Skin of body (tissue), 2 donors: ENCODE measurements around the gene CCDC102A. TPM values are rescaled to one million over a fixed set of nuclear protein-coding genes. Genes with fewer than 3 reads are reported as not detected.

Source experiments
- DNase-seq: peaks from one replicate; lab custom pipeline; 2025; lab: John Stamatoyannopoulos, UW
- total RNA-seq: library from RNA; depleted of rRNA; stranded (reverse); fragments of >200 nt; gene quantifications from one replicate; pipeline ENCODE4 v1.2.3, GENCODE V29; 2014

CCDC102A gene
- total RNA-seq, 1 donor from 2014 or later: 8.0 TPM

DNA sequence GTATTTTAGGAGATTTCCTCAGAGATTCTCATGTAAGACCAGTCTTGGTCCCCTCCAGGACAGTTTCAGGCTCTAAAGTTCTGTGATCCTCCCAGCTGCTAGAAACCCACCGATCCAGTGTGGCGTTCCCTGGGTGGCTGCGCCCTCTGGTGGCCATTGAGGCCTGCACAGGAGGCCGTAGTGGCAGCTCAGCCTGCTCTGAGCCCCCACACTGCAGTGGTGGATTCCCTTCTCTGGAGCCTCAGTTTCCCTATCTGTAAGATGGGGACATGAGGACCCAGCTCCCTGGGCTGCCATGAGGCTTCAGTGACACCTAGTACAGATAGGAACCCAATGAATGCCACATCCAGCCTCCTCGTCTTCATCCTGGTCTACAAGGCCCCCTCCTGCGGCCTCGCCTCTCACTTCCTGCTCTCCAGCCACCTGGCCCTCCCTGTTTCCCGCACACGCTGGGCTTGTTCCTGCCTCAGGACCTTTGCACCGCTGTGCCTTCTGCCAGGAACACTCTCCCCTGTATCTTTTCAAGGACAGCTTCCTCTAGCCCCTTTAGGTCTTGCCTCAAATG, 16.5 kb downstream of the CCDC102A start:
- peak; percentile 33 for DNase-seq

DNA sequence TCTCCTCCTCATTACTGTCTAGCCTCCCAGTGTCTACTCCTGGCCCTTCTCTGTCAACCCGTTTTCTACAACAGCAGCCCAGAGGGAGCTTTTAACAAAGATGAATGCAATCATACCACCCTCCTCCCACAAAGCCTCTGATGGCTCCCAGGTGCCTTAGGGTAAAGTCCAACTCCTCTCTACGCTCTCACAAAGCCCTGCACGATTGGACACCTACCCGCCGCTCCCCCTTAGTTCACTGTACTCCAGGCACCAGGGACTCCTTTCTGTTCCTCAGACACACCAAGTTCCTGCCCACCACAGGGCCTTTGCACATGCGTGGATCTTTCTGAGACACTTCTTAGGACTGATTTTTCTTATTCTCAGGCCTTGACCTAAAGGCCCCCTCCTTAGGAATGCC, 17.4 kb downstream of the CCDC102A start:
- no peak for DNase-seq

GRCh38 chr16:57518520-57518919, 17.9 kb downstream of the CCDC102A start:
- no peak for DNase-seq

GRCh38 chr16:57517397-57518367, 18.7 kb downstream of the CCDC102A start:
- DNase-seq: no peak

- no peak for DNase-seq
Observed at GRCh38 chr16:57516773-57517172, 19.6 kb downstream of the CCDC102A start.

- DNase-seq: no peak
Observed at GRCh38 chr16:57516176-57516725, 20.1 kb downstream of the CCDC102A start.

- DNase-seq: no peak
Observed at GRCh38 chr16:57514791-57515600, 21.4 kb downstream of the CCDC102A start.

- DNase-seq: no peak
Observed at GRCh38 chr16:57514371-57514770, 22.0 kb downstream of the CCDC102A start.

GRCh38 chr16:57513371-57514102, 22.8 kb downstream of the CCDC102A start:
- DNase-seq: no peak

GRCh38 chr16:57512296-57513001, 23.9 kb downstream of the CCDC102A start:
- no peak for DNase-seq

DNA sequence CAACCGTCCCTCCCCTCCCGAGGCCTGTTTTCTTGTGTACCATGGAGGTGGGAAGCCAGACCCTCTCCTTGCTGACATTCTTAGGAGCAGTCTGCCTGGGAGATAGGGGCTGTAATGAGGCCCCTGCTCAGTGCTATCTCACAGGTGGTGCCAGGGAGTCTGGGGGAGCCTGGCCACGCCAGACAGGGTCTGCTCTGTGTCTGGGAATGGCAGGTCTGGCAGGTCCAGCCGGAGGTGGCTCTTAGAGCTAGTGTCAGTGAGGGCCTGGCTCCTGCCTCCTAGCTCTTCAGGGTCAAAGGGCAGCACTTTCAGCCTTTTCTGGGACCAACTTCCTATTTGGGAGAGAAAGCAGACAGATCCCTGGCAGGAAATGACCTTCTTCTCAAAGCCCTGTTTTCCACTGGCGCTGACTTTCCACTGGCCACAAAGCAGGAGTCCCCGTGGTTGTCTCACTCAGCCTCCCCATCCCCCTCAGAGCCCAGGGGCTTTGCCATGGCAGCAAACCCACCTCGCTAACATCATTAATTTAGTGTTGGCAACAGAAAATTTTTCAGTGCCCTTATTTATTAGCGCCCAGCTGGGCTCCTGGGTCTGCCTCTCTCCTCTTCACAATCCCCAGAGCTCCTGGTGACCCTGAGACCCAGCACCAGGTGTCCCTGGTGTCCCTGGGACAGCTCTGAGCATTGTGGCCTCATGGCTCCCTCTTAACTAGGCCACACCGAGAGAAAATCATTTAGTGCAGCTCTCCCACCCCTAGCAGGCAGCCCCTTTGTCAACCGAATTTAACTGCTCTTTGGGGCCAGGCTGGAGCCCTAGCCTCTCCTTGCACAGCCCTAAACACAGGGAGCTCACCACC, 26.1 kb downstream of the CCDC102A start:
- DNase-seq: no peak

DNA sequence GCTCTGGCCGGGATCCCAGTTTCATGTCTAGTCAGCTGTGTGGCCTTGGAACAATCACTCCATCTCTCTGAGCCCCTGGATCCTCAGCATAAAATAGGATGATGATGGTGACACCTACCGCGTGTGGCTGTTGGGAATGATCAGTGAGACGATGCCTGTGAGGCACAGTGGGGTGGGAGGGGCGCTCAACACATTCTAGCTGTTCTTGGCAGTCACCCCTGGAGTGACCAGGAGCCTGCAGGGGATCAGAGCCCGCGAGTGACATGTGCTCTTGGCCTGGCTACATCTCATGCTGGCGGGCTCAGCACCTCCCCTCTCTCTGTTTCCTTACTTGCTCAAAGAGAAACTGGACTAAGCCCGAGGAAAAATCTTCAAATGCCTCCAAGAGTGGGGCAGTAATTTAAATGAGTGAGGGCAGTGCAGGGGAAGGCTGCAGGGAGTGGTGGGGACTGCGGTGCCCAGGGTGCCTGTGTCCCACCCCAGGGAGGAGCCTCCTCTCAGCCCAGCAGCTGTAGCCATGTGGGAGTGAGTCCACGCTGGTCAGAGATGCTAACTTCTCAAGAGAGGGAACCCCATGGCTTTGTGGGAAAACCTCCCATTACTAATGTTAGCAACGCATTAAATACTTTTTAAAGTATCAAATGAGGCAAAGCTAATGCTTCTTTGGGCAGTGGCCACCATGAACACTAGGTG, 27.0 kb downstream of the CCDC102A start:
- no peak for DNase-seq

DNA sequence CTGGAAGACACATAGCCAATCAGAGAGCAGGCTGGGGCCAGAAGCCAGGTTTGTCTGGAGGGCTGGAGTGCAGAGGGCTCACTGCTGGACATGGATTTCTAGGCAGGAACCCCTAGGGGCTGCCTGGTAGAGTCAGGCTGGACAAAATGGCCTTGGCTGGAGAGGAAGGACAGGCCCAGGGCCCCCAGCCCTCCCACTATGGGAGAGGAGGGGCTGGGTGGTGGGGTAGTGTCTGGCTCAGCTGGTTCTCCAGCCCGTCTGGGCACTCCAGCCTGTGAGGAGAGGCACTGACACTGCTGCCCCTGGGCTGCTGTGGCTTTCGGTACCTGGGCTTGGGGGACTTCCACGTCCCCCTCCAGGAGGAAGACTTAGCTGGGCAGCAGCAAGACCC, 28.3 kb downstream of the CCDC102A start:
- DNase-seq: no peak

GRCh38 chr16:57507136-57508034, 29.0 kb downstream of the CCDC102A start:
- DNase-seq: no peak

- no peak for DNase-seq
Observed at GRCh38 chr16:57505169-57505568, 31.2 kb downstream of the CCDC102A start.

DNA sequence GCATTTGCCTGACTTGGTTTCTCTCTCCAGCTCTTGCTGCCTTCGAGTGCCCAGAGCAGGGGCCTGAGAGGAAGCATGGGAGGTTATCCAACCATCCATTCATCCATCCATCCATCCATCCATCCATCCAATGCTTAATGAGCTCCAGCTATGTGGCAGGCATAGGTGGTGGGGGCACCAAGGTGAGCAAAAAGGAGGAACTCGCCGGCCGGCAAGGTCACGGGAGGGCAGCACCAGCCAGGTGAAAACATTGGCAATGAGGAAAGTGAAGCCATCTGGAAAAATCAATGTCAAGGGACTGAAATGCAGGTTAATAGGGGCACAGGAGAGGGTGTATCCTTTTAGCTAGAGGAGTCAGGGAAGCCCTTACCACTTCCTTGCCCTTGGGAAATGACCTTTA, 31.9 kb downstream of the CCDC102A start:
- no peak for DNase-seq

DNA sequence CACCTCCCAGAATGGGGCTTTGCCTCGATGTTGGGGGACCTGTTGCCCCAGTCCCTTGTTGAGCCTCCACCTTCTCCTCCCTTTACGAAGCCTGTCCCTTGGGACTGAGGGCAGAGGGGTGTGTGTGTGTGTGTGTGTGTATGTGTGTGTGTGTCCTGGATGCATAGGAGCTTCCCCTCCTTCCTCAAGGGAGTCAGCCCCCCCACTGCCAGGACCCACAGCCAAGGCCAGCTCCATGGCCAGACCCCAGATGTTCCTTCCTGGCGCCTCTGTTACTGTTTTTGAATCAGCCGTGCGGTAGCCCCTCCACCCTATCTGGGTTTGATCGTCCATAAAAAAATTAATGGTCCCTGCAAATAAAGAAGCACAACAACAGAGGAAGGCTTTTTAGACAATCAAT, 32.4 kb downstream of the CCDC102A start:
- no peak for DNase-seq

GRCh38 chr16:57503366-57503765, 33.0 kb downstream of the CCDC102A start:
- no peak for DNase-seq
